SKM-1 treated with dmso at 0.1 percent for 144 hours (cell line): ENCODE data around the gene ACBD7.

ENCODE experiments used
- DNase-seq: peaks from one replicate; lab custom pipeline; 2025; ENCODE audit not compliant: unreplicated experiment; lab: John Stamatoyannopoulos, UW

ACBD7 gene

GRCh38 chr10:15088428-15089261 lies at the start of gene ACBD7:
ACBD7 (minus strand) TSS chr10:15088776; CDS start chr10:15088728, 48 bp downstream.
- DNase-seq = peak; percentile 34

DNA sequence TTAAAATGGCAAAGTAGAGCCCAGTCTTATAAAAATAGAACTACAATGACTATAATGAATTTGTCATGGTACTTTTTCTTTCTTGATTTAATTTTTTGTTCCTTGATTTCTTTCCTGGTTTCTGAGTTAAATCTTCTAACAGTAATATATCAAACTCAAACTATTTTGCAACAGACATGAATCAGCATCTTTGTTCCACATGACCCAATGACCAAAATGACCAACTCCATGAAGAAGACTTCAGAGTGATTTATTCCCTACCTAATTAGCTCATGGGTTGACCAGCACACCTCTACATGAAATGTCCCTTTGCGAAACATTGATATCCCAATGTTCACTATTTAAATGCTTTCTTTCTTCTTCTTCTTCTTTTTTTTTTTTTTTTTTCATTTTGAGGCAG lies 49.1 kb upstream of the ACBD7 start:
- no peak for DNase-seq

DNA sequence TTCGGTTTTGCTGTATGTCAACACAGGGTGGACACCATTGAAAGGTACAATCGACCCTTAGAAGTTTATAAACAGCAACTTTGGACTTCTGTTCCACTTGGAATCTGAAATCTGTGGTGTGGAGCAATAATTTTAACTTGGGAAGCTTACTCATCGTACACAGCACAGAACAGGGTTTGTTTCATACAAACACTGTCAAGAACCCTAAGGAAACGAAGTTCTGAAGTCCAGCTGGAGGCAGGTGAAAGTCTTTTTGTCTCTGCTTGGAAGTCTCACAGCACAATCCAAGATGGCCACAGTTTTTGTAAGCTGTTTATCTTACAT lies 48.4 kb upstream of the ACBD7 start:
- no peak for DNase-seq

GRCh38 chr10:15136129-15137035 lies 47.8 kb upstream of the ACBD7 start:
- DNase-seq = no peak

DNA sequence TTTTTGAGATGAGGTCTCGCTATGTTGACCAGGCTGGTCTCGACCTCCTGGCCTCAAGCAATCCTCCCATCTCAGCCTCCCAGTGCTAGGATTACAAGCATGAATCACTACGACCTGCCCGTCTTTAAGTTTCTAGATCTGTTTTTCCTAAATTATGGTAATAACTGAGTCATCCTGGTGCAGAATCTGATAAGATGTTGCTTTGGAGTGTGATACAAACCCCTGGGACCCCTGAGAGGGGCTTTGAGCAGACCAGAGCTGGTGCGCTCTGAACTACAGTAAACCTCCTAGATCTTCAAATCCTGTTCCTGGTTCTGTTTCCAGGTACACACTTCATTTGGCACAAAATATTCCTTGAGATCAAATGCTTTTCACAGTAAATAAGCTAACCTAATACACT lies 42.8 kb upstream of the ACBD7 start:
- no peak for DNase-seq

GRCh38 chr10:15124908-15125307 lies 36.3 kb upstream of the ACBD7 start:
- DNase-seq = no peak

- no peak for DNase-seq
Measured at GRCh38 chr10:15124190-15124589, 35.6 kb upstream of the ACBD7 start.

DNA sequence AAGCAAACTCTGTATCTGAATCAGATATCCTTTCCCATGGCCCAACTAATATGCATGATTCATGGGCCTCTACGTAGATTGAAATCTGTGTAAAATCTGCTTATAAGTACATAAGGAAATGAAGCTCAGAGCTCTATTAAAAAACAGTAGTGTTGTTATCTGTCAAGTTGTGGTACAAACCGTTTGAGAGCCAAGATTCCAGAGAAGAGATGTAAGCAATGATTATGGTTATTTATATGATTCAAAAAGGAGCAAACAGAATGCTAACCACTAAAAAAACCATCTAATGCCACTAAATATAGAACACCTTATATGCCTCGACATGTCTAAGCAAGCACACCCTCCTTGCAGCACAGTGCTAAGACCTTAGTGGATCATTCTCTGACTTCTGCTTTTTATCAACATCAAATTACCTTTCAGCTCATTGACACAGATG lies 35.2 kb upstream of the ACBD7 start:
- DNase-seq = no peak

GRCh38 chr10:15122477-15123030 lies 34.0 kb upstream of the ACBD7 start:
- no peak for DNase-seq

- DNase-seq = no peak
Measured at GRCh38 chr10:15121707-15122106, 33.1 kb upstream of the ACBD7 start.

- no peak for DNase-seq
Measured at GRCh38 chr10:15120523-15120922, 31.9 kb upstream of the ACBD7 start.

GRCh38 chr10:15118615-15119014 lies 30.0 kb upstream of the ACBD7 start:
- DNase-seq = peak; percentile 35

DNA sequence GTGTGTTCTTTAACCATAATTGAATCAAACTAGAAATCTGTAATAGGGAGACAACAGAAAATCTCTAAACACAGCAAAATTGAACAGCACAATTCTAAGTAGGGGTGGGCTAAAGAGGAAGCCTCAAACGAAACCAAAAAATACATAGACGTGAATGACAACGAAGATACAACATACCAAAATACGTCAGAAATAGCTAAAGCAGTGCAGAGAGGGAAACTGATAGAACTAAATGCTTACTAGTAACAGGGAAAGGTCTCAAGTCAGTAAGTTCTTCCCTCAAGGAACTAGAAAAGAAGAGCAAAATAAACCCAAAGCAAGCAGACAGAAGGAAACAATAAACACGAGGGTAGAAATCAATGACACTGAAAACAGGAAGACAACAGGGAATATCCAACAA lies 27.6 kb upstream of the ACBD7 start:
- DNase-seq = no peak

GRCh38 chr10:15113766-15114165 lies 25.2 kb upstream of the ACBD7 start:
- no peak for DNase-seq

DNA sequence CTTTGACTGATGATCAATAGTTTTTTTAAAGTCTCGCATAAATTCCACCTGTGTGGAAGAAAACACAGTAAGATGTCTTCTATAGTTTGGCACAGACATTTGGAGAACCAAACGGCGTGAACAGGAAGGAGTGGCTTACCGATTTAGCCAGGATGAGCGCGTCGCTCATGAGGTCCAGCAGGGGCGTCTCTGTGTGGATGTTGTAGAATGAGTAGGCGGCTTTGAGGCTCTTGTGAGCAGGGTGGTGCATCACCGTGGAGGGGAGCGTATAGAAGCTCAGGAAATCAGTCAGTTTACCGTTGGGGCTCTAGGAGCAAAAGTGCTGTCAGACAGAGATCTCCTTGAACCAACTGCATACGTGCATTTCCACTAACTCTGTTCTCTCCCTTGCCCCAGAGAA lies 24.1 kb upstream of the ACBD7 start:
- no peak for DNase-seq

GRCh38 chr10:15106352-15107013 lies 17.9 kb upstream of the ACBD7 start:
- peak; percentile 19 for DNase-seq

- no peak for DNase-seq
Measured at GRCh38 chr10:15103513-15103912, 14.9 kb upstream of the ACBD7 start.

- DNase-seq = no peak
Measured at GRCh38 chr10:15099886-15100285, 11.3 kb upstream of the ACBD7 start.

DNA sequence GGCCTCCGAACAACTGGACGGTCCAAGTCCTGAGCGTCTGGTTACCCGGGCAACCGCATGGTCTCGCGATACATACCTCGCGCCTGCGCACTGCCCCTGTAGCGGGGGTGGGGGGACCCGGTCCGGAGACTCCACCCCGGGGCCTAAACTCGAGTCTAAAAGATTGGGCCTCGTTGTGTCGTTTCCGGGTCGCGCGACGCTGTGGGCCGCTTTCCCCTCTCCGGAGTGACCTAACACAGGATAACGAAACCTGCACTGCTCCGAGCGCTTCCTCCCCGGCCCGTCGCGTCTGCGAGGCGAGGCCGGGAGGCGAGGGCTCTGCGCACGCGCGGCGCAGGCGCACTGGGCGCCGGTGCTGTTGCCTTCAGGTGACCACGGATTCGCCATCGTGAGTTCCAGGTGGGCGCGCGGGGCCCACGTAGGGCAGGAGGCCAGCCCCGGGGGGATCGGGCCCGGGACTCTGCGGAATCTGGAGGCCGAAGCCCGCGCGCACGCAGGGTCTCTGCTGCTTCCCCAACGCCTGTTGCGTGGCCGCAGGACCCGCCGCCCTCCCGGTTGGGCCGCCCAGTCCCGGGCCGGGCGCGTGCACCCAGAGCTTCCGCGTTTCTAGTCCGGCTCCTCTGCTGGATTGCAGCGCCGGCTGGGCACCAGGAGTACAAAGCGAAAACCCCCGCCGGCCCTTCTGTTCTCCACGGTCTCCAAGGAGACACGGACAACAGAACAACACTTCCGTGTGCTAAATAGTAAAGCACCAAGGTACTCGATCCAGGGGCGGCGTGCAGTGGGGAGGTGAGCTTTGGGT lies 8.6 kb upstream of the ACBD7 start, which contains the start of gene RPP38:
RPP38 (plus strand) TSS at position 345 of the 802 bp plus-strand sequence. CDS start 5,960 bp downstream, outside the sequence.
- peak; percentile 53 for DNase-seq

DNA sequence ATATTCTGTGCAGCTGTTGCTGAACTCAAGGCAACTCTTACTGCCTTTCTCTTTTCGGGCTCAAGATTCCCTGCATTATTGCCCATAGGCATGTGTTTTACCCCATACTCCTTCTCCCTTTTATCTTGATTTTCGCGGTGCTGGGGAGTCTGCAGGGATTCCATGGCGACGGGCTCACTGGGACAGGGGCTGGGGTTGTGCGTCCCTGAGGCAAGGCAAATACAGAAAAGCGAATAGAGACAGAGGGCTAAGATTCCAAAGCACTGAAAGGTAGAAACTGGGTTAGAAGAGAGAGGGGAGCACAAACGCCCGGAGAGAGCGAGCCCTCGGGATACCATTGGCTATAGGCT lies 8.1 kb upstream of the ACBD7 start:
- DNase-seq = no peak
